MCF 10A (cell line): Measurements from ENCODE around the gene SLC25A34. TPM values are rescaled to one million over a fixed set of nuclear protein-coding genes. Genes with fewer than 3 reads are reported as not detected.

Experiments
- BruUV-seq: library from RNA; stranded (reverse); fragments of 400-500 nt; replicated peaks from 2 replicates; lab custom pipeline; 2021; lab: Mats Ljungman, UMichigan
- CTCF ChIA-PET: fragments of 300-600 bp; sonication (Branson Sonifier 250); formaldehyde crosslinking; extraction: SDS; loops from one replicate; lab custom pipeline; 2021; ENCODE audit warnings: antibody characterized with exemption, inconsistent platforms; lab: Yijun Ruan, JAX
- POLR2A ChIA-PET: fragments of 300-600, 350-650 bp; sonication (Branson Sonifier 250); formaldehyde crosslinking; extraction: SDS; loops from one replicate; lab custom pipeline; 2020; ENCODE audit warnings: antibody characterized with exemption, inconsistent platforms; lab: Yijun Ruan, JAX
- DNase-seq: peaks from one replicate; pipeline ENCODE4 v3.0.0-alpha.2; 2018; ENCODE audit not compliant: unreplicated experiment
- H3K27ac Mint-ChIP-seq: one replicate; pipeline ENCODE4 v1.8.0; 2022; ENCODE audit warnings: mild to moderate bottlenecking, low read depth, mixed read lengths; ENCODE audit not compliant: unreplicated experiment
- H3K27me3 Mint-ChIP-seq: one replicate; pipeline ENCODE4 v1.8.0; 2022; ENCODE audit warnings: mixed read lengths; ENCODE audit not compliant: insufficient read depth, unreplicated experiment
- H3K36me3 Mint-ChIP-seq: one replicate; pipeline ENCODE4 v1.8.0; 2022; ENCODE audit warnings: mild to moderate bottlenecking, moderate library complexity, mixed read lengths; ENCODE audit not compliant: insufficient read depth, unreplicated experiment
- H3K4me1 Mint-ChIP-seq: one replicate; pipeline ENCODE4 v1.8.0; 2022; ENCODE audit warnings: mixed read lengths; ENCODE audit not compliant: insufficient read depth, unreplicated experiment
- H3K4me3 Mint-ChIP-seq: one replicate; pipeline ENCODE4 v1.8.0; 2022; ENCODE audit warnings: mild to moderate bottlenecking, moderate library complexity, mixed read lengths; ENCODE audit not compliant: unreplicated experiment
- H3K9me3 Mint-ChIP-seq: one replicate; pipeline ENCODE4 v1.8.0; 2022; ENCODE audit warnings: mixed read lengths; ENCODE audit not compliant: unreplicated experiment
- intact Hi-C: fragments of 100-400 bp; cut with micrococcal nuclease; formaldehyde crosslinking; loops from 2 replicates; pipeline ENCODE4 v1.14.1; 2022
- total RNA-seq: library from RNA; stranded (reverse); gene quantifications from 2 replicates; pipeline ENCODE4 v1.2.3, GENCODE V29; 2022
- TF ChIP-seq, protein P1 (sequence below): fragments of 200-600 bp; IDR thresholded peaks from one replicate; pipeline ENCODE4 v1.8.0; 2022; ENCODE audit warnings: antibody characterized with exemption, mild to moderate bottlenecking; ENCODE audit not compliant: unreplicated experiment

Gene SLC25A34
- total RNA-seq, 1 experiment from 2014 or later = 0.79 TPM

DNA sequence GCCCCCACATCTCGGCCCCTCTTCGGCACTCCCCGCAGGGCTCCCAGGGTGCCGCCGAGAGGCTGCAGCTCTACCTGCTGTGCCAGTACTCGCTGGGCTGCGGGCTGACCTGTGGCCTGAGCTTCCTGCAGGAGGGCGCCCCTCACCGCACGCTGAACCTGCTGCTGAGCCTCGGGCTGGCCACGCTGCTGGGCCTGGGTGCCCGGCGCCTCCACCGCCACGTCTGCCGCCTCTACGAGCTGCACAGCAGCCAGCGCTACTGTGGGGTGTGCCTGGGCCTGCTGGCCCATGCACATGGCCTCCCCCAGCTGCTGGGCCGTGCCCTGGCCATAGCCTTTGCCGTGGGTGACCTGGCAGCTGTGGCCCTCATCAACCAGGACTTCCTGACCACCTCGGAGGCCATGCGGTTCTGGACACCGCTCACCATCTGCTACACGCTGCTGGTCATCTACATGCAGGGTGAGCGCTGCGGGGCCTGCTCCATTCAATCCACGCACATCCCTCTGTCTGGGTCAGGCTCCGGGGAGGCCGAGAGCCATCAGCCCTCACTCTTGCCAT, 8.1 kb downstream of the SLC25A34 start:
- ChIA-PET CTCF (interaction anchor here (0.6 kb wide), 1 partner anchor 9 kb away, joined by 3 read pairs; no protein-coding TSS in a partner anchor), POLR2A (no interaction called here)
- no TSS peak for BruUV-seq
- H3K4me1 Mint-ChIP-seq = peaks cover 7% of the 10 kb centered on the region
- intact Hi-C loops = no loop called here
- no peak for DNase-seq
- no peak overlapping the region for H3K27ac Mint-ChIP-seq
- no peaks in the 10 kb centered on the region for H3K36me3 Mint-ChIP-seq
- H3K27me3 Mint-ChIP-seq = no peaks in the 10 kb centered on the region
- no peak overlapping the region for H3K4me3 Mint-ChIP-seq
- TF ChIP-seq, protein P1, sequence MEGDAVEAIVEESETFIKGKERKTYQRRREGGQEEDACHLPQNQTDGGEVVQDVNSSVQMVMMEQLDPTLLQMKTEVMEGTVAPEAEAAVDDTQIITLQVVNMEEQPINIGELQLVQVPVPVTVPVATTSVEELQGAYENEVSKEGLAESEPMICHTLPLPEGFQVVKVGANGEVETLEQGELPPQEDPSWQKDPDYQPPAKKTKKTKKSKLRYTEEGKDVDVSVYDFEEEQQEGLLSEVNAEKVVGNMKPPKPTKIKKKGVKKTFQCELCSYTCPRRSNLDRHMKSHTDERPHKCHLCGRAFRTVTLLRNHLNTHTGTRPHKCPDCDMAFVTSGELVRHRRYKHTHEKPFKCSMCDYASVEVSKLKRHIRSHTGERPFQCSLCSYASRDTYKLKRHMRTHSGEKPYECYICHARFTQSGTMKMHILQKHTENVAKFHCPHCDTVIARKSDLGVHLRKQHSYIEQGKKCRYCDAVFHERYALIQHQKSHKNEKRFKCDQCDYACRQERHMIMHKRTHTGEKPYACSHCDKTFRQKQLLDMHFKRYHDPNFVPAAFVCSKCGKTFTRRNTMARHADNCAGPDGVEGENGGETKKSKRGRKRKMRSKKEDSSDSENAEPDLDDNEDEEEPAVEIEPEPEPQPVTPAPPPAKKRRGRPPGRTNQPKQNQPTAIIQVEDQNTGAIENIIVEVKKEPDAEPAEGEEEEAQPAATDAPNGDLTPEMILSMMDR = no peak
- no peaks in the 10 kb centered on the region for H3K9me3 Mint-ChIP-seq

DNA sequence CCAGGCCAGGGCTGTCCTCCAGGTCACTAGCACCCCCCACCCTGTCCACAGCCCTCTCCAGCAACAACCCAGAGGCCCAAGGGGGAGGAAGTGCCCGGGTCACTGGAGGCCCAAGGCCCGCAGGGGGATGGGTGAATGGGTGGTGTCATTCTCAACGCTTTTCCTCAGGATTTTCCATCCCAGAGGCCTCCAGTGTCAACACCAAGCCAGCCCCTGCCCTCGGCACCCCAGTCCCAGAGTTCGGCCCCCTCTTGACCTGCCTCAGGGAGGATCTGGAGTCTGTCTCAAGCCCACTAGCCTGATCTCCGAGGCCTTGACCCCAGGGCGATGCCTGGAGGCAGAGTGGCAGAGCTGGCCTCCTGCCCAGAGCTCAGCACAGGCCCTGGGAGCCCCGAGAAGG, 11.3 kb downstream of the SLC25A34 start:
- H3K4me1 Mint-ChIP-seq = no peaks in the 10 kb centered on the region
- no peak overlapping the region for H3K27ac Mint-ChIP-seq
- no peaks in the 10 kb centered on the region for H3K27me3 Mint-ChIP-seq
- no peak for DNase-seq
- CTCF ChIA-PET = no interaction called here
- H3K36me3 Mint-ChIP-seq = no peaks in the 10 kb centered on the region
- TF ChIP-seq, protein P1 = no peak
- no peak overlapping the region for H3K4me3 Mint-ChIP-seq
- H3K9me3 Mint-ChIP-seq = no peaks in the 10 kb centered on the region
- intact Hi-C loops = no loop called here
- BruUV-seq = no TSS peak
- POLR2A ChIA-PET = interaction anchor here (0.6 kb wide), 1 partner anchor 18 kb away, joined by 3 read pairs; no protein-coding TSS in a partner anchor

DNA sequence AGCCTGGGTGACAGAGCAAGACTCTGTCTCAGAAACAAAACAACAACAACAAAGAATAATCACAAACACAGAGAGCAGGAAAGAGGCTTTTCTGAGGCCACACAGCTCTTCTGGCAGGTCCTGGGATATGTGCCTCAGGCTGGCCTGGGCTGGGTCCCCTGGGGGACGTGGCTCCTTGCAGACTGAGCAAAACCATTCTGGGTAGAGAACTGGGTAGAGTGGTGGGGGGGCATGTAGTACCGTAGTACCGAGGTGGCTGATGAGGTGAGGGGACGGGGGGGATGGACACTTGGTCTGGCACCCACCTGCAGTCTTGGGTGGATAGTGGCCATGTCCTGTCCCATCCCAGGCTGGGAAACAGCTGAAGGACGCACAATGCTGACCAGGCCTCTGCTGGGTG, 12.2 kb downstream of the SLC25A34 start:
- CTCF ChIA-PET = interaction anchor here (0.7 kb wide), 1 partner anchor 1699 kb away, joined by 3 read pairs; no protein-coding TSS in a partner anchor
- no peaks in the 10 kb centered on the region for H3K9me3 Mint-ChIP-seq
- no TSS peak for BruUV-seq
- no peaks in the 10 kb centered on the region for H3K4me1 Mint-ChIP-seq
- TF ChIP-seq, protein P1 = no peak
- no peaks in the 10 kb centered on the region for H3K36me3 Mint-ChIP-seq
- POLR2A ChIA-PET = no interaction called here
- H3K4me3 Mint-ChIP-seq = no peak overlapping the region
- no peak overlapping the region for H3K27ac Mint-ChIP-seq
- DNase-seq = no peak
- intact Hi-C loops = no loop called here
- H3K27me3 Mint-ChIP-seq = no peaks in the 10 kb centered on the region

DNA sequence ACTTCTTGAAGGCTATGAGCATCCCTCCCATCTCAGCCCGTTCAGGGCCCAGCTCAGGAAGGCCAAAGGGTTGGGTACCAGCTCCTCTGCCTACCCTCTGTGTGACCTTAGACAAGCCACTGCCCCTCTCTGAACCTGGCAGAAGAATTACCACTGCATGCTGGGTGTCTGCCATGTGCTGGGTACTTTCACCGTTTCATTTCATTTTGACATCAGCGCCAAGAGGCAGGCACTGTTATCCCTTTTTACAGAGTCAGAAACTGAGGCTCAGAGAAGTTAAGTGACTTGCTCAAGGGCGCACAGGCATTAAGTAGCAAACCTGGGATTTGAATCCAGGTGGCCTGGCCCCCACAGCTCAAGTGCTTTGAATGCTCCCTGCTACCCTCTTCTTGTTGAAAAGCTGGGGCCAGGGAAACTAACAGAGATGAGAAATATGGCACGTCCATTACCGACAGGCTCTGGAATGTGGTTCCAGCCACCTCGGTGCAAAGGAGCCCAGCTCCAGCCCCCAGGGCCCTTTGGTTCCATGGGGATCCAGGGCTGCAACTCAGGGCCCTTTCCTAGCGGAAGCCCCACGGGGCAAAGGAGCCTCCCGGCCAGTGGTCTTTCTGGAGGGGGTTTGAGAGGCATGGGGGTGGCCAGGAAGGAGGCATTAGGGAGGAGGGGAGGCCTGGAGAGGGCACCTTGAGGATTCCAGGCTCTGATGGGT, 12.8 kb downstream of the SLC25A34 start:
- no peak for DNase-seq
- POLR2A ChIA-PET = interaction anchor here (0.7 kb wide), 1 partner anchor 64 kb away, joined by 3 read pairs; the partner anchor contains the start of gene PLEKHM2

More for the DNA sequence above, 12.8 kb downstream of the SLC25A34 start:
- CTCF ChIA-PET = interaction anchor here (0.6 kb wide), 2 partner anchors 8 to 311 kb away, joined by 3 read pairs; no protein-coding TSS in a partner anchor
- H3K27me3 Mint-ChIP-seq = no peaks in the 10 kb centered on the region
- no peak overlapping the region for H3K27ac Mint-ChIP-seq
- no TSS peak for BruUV-seq
- intact Hi-C loops = no loop called here
- no peaks in the 10 kb centered on the region for H3K36me3 Mint-ChIP-seq
- TF ChIP-seq, protein P1 = no peak
- H3K9me3 Mint-ChIP-seq = no peaks in the 10 kb centered on the region
- H3K4me1 Mint-ChIP-seq = no peaks in the 10 kb centered on the region
- no peak overlapping the region for H3K4me3 Mint-ChIP-seq
